CD4-positive, alpha-beta T cell treated with Interleukin-21 for 1 hour (primary cell): ENCODE data around the gene ZCCHC4.

ENCODE experiments used
- DNase-seq: peaks from one replicate; pipeline ENCODE4 v3.0.0-alpha.2; 2020

The ZCCHC4 gene

DNA sequence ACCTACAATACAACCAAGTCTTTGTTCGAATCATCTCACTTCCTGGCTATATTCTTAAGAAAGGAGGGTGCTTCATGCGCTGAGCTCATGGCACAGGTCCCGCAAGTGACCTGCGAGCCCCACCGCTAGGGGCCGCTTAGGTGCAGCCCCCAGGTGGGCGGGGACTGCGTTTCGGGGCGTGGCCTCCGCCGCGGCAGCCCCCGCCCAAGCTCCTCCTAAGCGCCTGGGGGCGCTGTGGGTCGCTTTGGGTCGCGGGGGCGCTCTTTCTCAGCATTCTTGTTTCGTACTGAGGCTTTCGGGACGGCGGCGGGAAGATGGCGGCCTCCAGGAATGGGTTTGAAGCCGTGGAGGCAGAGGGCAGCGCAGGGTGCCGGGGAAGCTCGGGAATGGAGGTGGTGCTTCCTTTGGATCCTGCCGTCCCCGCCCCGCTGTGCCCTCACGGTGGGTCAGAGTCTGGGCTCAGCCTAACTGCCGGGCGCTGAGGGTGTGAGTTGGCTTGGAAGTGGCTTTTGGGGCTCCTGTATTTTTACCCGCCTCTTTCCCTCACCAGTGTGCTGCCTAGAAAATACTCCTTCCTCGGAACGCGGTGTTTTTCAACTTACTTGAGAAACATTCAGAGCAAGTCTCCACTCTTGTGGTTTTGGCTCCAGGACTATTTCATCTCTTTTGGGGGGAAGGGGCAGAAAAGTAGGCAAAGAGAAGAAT is at the start of gene ZCCHC4:
Gene ZCCHC4, plus strand, starts transcription at position 279 of the 705 bp plus-strand sequence. Its CDS starts 36 bp downstream, at position 315.
- DNase-seq: peak; percentile 90

DNA sequence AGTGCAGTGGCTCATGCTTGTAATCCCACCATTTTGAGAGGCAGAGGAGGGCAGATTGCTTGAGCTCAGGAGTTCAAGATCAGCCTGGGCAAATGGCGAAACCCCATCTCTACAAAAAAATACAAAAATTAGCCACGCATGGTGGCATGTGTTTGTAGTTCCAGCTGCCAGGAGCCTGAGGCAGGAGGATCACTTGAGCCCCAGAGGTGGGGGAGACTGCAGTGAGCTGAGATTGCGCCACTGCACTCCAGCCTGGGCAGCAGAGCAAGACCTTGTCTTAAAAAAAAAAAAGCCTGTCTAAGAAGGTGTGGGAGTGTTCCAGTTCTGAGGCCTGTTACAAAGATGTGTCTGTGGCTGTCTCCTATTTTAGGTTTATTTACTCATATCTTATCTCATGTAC is 40.7 kb upstream of the ZCCHC4 start:
- DNase-seq: no peak

DNA sequence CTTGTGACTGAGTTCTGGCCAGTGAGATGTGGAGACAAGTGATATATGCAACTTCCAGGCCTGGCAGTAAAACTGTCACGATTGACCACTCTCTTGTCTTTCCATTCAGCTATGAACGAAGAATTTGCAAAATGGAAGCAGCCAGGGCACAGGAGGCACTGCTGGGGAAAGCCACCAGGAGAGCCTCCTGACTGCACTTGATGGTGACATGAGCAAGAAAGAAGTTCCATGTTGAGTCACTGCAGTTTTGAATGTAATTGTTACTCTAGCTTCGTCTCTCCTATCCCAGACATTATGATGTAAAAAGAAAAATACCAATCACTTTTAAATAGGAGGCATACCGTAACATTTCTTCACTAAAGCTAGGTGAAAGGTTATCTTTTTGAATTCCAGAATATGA is 32.4 kb upstream of the ZCCHC4 start:
- DNase-seq: no peak

DNA sequence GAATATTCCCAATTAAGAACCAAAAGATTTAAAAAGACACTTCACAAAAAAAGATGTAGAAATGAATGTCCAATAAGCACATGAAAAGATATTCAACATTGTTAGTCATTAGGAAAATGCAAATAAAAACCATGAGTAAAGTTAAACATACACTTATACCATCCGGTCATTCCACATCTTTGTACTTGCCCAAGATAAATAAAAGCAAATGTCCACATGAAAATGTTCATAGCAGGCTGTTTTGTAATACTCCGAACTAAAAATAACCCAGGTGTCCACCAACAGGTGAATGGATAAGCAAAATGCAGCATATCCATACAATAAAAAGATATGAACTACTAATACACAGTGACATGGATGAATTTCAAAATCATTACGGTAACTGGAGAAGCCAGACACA is 28.6 kb upstream of the ZCCHC4 start:
- no peak for DNase-seq

DNA sequence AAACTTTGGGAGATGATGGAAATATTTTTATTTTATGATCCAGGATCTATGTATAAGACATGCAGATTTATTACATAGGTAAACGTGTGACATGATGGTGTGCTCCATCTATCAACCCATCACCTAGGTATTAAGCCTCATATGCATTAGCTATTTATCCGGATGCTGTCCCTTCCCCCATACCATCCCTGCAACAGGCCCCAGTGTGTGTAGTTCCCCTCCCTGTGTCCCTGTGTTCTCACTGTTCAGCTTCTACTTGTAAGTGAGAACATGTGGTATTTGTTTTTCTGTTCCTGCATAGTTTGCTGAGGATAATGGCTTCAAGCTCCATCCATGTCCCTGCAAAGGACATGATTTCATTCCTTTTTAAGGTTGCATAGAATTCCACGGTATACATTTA is 28.1 kb upstream of the ZCCHC4 start:
- DNase-seq: no peak

DNA sequence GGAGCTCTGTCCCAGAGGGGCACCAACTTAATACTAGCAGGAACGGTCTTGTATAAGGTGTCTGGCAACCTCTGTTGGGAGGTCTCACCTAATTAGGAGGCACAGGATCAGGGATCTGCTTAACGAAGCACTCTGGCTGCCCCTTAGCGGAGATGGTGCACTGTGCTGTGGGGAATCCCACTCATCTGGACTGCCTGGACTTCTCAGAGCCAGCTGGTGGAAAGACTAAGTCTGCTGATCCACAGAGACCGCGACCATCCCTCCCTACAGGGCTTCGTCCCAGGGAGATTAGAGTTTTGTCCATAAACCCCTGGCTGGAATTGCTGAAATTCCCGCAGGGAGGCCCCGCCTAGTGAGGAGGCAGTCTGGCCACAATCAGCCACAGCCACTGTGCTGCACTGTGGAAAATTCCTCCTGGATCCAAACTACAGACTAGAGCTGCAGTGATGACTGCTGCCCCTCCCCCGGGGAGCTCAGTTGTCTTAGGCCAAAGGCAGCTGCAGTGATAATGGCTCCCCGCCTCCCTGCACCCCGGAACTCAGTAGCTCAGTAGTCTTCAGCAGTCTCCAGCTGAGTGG is 22.0 kb upstream of the ZCCHC4 start:
- DNase-seq: no peak

DNA sequence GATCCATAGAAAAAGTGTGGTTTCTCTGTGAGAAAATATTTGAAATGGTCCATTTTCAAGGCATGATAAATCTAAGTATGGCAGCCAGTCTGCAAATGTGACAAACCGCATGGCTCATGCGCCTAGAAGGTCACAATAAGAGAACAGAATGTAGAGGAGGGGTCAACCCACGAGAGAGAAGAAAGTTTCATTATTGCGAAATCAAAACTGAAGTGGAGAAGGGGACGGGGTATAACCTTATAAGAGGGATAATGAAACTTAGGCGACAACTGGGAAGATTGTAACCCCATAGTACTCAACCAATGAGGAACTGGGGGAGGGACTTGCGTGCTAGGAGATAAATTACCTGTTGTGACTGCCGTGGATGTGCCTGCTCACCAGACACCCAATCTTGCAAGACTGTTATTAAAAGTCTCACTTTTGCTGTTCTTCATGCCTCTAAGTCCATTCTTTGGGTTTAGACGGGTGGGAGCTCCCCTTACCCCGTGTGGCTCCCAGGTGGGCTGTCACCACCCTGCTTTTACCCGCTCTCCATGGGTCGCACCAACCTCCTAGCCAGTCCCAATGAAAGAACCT is 21.3 kb upstream of the ZCCHC4 start:
- DNase-seq: no peak

DNA sequence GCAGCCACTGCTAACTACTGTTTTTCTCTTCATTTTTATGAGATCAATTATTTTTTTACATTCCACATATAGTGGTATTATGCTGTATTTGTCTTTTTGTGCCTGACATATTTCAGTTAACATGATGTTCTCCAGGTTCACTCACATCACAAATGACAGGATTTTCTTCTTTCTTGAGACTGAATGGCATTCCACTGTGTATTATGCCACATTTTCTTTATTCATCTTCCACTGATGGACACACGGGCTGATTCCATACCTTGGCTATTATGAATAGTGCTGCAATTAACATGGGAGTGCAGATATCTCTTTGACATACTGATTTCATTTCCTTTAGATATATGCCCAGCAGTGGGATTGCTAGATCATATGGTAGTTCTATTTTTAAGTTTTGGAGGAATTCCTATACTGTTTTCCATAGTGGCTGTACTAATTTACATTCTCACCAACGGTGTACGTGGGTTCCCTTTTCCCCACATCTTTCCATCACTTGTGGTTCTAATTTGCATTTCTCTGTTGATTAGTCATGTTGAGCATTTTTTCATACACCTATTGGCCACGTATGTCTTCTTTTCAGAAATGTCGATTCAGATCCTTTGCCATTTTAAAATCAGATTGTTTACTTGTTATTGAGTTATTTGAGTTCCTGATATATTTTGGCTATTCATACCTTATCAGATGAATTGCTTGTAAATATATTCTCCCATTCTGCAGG is 14.9 kb upstream of the ZCCHC4 start:
- no peak for DNase-seq

- DNase-seq: no peak
Observed at GRCh38 chr4:25299476-25300203, 12.9 kb upstream of the ZCCHC4 start.

GRCh38 chr4:25301471-25301870 is 11.1 kb upstream of the ZCCHC4 start:
- DNase-seq: no peak

DNA sequence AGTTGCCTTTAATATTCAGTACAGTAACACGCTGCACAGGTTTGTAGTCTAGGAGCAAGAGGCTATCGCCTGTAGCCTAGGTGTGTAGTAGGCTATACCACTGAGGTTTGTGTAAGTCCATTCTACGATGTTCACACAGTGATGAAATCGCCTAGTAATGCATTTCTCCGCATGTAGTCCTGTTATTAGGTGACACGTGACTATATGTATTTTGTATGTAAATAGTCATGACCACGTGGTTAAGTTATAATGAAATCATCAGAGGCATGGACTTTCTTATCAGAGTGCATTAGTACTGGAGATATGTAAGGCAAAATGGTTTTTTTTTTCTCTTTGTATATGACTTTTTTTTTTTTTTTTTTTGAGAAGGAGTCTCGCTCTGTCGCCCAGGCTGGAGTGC is 9.9 kb upstream of the ZCCHC4 start:
- DNase-seq: no peak

DNA sequence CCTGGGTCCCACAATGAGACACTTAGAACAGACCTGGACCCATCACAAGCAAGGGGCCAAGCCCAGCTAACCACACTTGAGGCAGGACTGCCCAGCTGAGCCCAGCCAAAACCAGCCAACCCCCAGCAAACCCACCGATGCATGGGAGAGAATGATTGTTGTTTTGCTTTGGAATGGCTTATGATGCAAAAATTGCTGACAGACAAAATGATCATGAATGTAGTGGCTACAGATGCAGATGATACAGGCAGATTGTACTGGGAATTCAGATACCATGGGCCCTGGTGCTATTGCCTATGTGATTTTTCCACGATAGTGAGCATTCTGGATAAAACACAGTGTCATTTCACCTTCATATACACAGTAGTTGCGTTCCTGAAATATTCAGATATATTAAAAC is 9.0 kb upstream of the ZCCHC4 start:
- DNase-seq: no peak

DNA sequence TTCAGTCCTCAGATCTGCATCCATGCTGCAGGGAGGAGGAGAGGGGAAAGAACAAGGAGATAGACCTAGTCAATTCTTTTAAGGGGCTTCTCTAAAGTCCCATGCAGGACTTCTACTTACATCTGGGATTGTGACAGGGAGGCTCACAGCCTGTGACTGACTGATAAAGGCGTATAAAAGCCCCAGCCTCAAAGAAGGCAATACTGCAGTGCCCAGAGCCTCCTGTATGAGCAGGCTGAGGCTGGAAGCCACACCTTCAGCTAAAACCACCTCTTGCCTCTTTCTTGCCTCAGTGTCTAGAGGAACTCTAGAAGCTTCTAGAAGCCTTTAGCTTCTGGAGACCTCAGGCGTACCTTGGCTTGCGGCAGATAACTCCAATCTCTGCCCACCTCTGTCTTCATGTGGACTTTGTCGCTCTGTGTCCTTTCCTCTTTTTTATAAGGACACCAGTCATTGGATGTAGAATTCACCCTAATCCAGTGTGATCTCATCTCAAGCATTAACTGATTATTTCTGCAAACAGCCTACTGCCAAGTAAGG is 6.0 kb upstream of the ZCCHC4 start:
- no peak for DNase-seq

DNA sequence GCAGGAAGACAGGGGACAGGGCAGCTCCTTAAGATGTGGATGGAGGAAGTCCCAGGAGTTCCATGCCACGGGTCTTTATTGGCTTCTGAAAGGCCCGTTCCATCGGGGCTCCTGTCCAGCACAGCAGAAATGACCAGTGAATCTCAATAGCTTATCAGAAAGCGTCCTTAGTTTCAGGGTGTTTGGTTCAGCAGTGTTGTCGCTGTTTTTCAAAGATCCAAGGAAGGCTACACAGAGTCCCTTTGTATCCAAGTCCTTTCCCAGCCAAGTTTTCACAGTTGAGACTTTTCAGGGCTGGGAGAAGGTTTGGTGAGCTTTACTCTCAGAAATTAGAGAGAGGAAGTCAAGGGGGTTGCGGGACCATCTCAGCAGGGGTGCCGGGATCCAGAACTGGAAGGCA is 5.0 kb upstream of the ZCCHC4 start:
- no peak for DNase-seq

- no peak for DNase-seq
Observed at GRCh38 chr4:25308306-25308705, 4.3 kb upstream of the ZCCHC4 start.

DNA sequence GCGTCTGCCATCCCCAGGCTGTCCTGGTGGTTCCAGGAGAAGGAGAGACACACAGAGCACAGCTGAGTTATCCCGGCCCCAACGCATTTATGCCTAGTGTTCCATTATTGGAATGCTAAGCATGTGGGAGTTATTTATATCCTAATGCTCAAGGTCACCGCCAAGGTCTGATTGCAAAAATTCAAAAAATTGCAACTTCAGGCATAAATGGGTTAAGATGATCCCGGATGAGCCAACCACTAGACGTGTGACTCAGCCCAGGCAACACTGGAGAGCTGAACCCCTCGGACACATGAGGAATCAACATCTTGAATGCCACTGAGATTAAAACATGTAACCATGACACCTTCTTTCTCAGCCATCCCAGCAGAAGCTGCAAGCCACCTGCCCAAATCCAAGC is 3.8 kb upstream of the ZCCHC4 start:
- DNase-seq: no peak

DNA sequence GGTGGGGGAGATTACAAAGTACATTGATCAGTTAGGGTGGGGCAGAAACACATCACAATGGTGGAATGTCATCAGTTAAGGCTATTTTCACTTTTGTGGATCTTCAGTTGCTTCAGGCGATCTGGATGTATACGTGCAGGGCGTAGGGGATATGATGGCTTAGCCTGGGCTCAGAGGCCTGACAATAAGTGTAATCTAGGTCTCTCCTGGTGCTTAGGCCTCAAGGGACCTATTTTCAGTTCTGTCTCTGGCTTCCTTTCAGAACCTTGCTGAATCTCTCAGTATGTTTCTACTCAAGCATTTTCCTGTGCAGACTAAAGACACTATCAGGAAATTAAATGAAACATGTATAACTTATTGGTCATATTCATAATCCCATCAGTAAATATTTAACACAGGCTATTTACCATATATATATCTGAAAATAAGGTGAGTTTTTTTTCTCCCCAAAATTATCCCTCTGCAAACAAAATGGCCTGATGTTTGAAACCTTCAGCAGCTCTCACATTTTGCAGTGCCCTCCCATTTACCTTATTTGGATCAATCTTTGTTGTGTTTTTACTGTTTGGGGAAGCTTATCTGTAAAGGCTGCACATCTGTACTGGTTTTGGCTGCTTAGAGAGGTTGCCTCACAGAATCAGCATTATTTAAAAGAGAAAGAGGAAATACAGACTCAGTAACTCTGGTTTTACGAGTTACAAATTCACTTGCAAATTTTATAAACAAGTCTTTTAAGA is 2.3 kb upstream of the ZCCHC4 start:
- no peak for DNase-seq

DNA sequence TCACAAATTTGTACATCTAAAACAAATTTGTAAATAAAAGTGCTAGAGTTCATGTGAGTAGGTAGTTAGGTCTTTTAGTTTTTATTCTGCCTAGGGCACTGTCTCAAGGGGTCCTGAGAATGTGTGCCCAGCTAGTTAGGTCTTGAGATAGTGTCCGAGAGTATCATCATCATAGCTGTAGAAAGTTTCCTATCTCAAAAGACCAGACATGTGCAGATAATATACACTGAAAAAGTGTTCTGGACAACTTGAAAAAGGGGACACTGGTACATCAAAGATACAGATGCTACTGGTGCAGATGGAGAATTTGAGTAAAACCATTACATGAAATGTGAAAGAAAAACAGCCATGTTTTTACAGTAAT is 1.8 kb upstream of the ZCCHC4 start:
- DNase-seq: no peak

- peak; percentile 13 for DNase-seq
Observed at GRCh38 chr4:25313201-25313895, 774 bp downstream of the ZCCHC4 start.

DNA sequence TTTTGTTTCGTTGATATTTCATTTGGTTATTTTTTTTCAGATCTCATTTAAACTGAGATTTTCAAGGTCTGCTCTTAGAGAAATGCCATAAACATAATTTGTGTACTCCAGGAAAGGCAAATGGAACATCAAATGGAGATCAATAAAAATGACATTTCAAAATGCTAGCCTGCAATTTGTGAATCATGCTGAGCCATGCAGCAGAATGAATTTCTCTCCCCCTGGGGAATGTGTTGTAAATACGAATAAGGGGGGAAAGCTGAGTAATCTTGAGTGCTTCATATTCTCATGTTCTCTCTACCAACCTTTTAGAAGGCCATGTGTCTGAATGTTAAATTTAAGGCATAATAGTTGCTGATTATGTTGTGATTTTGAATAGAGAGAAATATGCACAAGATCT is 7.8 kb downstream of the ZCCHC4 start:
- DNase-seq: no peak

GRCh38 chr4:25320773-25321172 is 8.2 kb downstream of the ZCCHC4 start:
- DNase-seq: no peak

GRCh38 chr4:25321703-25322102 is 9.1 kb downstream of the ZCCHC4 start:
- no peak for DNase-seq
